Measurements from ENCODE around the gene NEK1.
"Not testable (repeated sequence)": the region's sequence is repeated elsewhere in the genome, so short reads cannot be mapped to it uniquely, and the experiment has no call there.

DNA sequence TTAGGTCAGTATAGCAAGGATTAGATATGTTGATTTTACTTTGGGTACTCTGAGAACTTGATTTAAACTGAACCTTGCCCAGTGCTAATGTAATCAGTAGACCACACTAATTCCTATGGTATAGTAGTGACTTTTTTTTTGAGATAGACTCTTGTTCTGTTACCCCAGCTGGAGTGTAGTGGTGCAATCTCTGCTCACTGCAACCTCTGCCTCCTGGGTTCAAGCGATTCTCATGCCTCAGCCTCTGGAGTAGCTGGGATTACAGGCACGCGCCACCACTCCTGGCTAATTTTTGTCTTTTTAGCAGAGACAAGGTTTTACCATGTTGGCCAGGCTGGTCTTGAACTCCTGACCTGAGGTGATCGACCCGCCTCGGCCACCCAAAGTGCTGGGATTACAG is 11.6 kb upstream of the NEK1 start:
- TF ChIP-seq, protein P1, sequence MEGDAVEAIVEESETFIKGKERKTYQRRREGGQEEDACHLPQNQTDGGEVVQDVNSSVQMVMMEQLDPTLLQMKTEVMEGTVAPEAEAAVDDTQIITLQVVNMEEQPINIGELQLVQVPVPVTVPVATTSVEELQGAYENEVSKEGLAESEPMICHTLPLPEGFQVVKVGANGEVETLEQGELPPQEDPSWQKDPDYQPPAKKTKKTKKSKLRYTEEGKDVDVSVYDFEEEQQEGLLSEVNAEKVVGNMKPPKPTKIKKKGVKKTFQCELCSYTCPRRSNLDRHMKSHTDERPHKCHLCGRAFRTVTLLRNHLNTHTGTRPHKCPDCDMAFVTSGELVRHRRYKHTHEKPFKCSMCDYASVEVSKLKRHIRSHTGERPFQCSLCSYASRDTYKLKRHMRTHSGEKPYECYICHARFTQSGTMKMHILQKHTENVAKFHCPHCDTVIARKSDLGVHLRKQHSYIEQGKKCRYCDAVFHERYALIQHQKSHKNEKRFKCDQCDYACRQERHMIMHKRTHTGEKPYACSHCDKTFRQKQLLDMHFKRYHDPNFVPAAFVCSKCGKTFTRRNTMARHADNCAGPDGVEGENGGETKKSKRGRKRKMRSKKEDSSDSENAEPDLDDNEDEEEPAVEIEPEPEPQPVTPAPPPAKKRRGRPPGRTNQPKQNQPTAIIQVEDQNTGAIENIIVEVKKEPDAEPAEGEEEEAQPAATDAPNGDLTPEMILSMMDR (IDR thresholded peaks at IDR 0.05): not testable (repeated sequence)
- not testable (repeated sequence) for TF ChIP-seq POLR2A (IDR thresholded peaks at IDR 0.05)
